Colonic mucosa (tissue), 4 donors: Measurements from ENCODE around the gene MAP2K1. TPM values are rescaled to one million over a fixed set of nuclear protein-coding genes. Genes with fewer than 3 reads are reported as not detected.

Experiments used
- DNase-seq: peaks from one replicate; pipeline ENCODE4 v3.0.0-alpha.2; 2020
- H3K27ac ChIP-seq: fragments of 200-600 bp; one replicate; pipeline ENCODE4 v1.8.0; 2021
- H3K27me3 ChIP-seq: fragments of 200-600 bp; one replicate; pipeline ENCODE4 v1.8.0; 2021
- H3K36me3 ChIP-seq: fragments of 200-600 bp; one replicate; pipeline ENCODE4 v1.8.0; 2021
- H3K4me1 ChIP-seq: fragments of 200-600 bp; one replicate; pipeline ENCODE4 v1.8.0; 2021; ENCODE audit warnings: mild to moderate bottlenecking
- H3K4me3 ChIP-seq: fragments of 200-600 bp; one replicate; pipeline ENCODE4 v1.8.0; 2021
- H3K9ac ChIP-seq, 2 donors: one replicate each; pipeline ENCODE4 v1.7.0; 2013; ENCODE audit warnings: control low read depth in 2 of 2, low read depth in 2 of 2, low read length in 2 of 2
- H3K9me3 ChIP-seq: fragments of 200-600 bp; one replicate; pipeline ENCODE4 v1.8.0; 2021
- CTCF ChIP-seq: fragments of 200-600 bp; IDR thresholded peaks from one replicate; pipeline ENCODE4 v1.8.0; 2022; ENCODE audit warnings: antibody characterized with exemption, mild to moderate bottlenecking
- intact Hi-C: fragments of 100-400 bp; cut with DNase I; formaldehyde crosslinking; loops from one replicate; pipeline ENCODE4 v1.14.1; 2022
- total RNA-seq, 2 donors: library from RNA; stranded (reverse); fragmentation: NEBNext Ultra II Directional in 1 of 2; extraction: Animal tissue kit (Norgen Biotek cat#: 25700) in 1 of 2; gene quantifications; one replicate each; pipeline ENCODE4 v1.2.1, GENCODE V29; 2021
- donor health status: healthy.
- donor health status: DM: no; HTN: no; CAD: no.
- donor health status: DM: no; HTN: no; CAD: no.

Gene MAP2K1
- total RNA-seq, 2 donors from 2014 or later, result 50.0 to 53.2 TPM

GRCh38 chr15:66422347-66422746, 35.6 kb downstream of the MAP2K1 start:
- Histone ChIP-seq H3K4me1 (no peaks in the 10 kb centered on the region), H3K27me3 (no peaks in the 10 kb centered on the region), H3K9ac (no peak overlapping the region), H3K27ac (no peak overlapping the region), H3K4me3 (no peak overlapping the region), H3K36me3 (no peaks in the 10 kb centered on the region), H3K9me3 (no peaks in the 10 kb centered on the region)
- TF ChIP-seq CTCF, result no peak
- intact Hi-C loops, result no loop called here
- no peak for DNase-seq

GRCh38 chr15:66423149-66423548, 36.4 kb downstream of the MAP2K1 start:
- H3K9ac ChIP-seq, result no peak overlapping the region
- H3K27me3 ChIP-seq, result no peaks in the 10 kb centered on the region
- no peaks in the 10 kb centered on the region for H3K36me3 ChIP-seq
- no peaks in the 10 kb centered on the region for H3K9me3 ChIP-seq
- H3K4me3 ChIP-seq, result no peak overlapping the region
- H3K27ac ChIP-seq, result no peak overlapping the region
- no peak for TF ChIP-seq CTCF
- no peak for DNase-seq
- H3K4me1 ChIP-seq, result no peaks in the 10 kb centered on the region
- intact Hi-C loops, result no loop called here

- no peak overlapping the region for H3K27ac ChIP-seq
These were observed 38.4 kb downstream of the MAP2K1 start for GRCh38 chr15:66424963-66425612.

GRCh38 chr15:66425837-66426236, 39.1 kb downstream of the MAP2K1 start:
- Histone ChIP-seq H3K9me3 (no peaks in the 10 kb centered on the region), H3K9ac (no peak overlapping the region), H3K4me3 (no peak overlapping the region), H3K27me3 (no peaks in the 10 kb centered on the region), H3K36me3 (no peaks in the 10 kb centered on the region), H3K27ac (no peak overlapping the region), H3K4me1 (no peaks in the 10 kb centered on the region)
- intact Hi-C loops, result no loop called here
- TF ChIP-seq CTCF, result no peak
- no peak for DNase-seq

More at GRCh38 chr15:66424963-66425612, 38.4 kb downstream of the MAP2K1 start:
- H3K4me3 ChIP-seq, result no peak overlapping the region
- no peak overlapping the region for H3K9ac ChIP-seq
- no peak for DNase-seq
- TF ChIP-seq CTCF, result no peak
- no peaks in the 10 kb centered on the region for H3K4me1 ChIP-seq
- H3K9me3 ChIP-seq, result no peaks in the 10 kb centered on the region
- H3K36me3 ChIP-seq, result no peaks in the 10 kb centered on the region
- no peaks in the 10 kb centered on the region for H3K27me3 ChIP-seq
- intact Hi-C loops, result no loop called here

- H3K9me3 ChIP-seq, result no peaks in the 10 kb centered on the region
- H3K27ac ChIP-seq, result no peak overlapping the region
- no peak overlapping the region for H3K4me3 ChIP-seq
- intact Hi-C loops, result no loop called here
- DNase-seq, result no peak
- H3K4me1 ChIP-seq, result no peaks in the 10 kb centered on the region
- peak overlapping the region in 1 of 2 donors; percentile 7 for H3K9ac ChIP-seq
- H3K36me3 ChIP-seq, result no peaks in the 10 kb centered on the region
- no peaks in the 10 kb centered on the region for H3K27me3 ChIP-seq
- no peak for TF ChIP-seq CTCF
These were observed 42.4 kb downstream of the MAP2K1 start for GRCh38 chr15:66429117-66429516.
